ENCODE data around the gene PDPK1. TPM values are rescaled to one million over a fixed set of nuclear protein-coding genes. Genes with fewer than 3 reads are reported as not detected.
A peak's percentile ranks its signal among the peaks of the same experiment; 100 is the strongest.
"Not testable (repeated sequence)": the region's sequence is repeated elsewhere in the genome, so short reads cannot be mapped to it uniquely, and the experiment has no call there.

The PDPK1 gene
- total and polyA plus RNA-seq, 5 experiments from 2014 or later, result 27.1 to 69.7 (median 44.7) TPM

DNA sequence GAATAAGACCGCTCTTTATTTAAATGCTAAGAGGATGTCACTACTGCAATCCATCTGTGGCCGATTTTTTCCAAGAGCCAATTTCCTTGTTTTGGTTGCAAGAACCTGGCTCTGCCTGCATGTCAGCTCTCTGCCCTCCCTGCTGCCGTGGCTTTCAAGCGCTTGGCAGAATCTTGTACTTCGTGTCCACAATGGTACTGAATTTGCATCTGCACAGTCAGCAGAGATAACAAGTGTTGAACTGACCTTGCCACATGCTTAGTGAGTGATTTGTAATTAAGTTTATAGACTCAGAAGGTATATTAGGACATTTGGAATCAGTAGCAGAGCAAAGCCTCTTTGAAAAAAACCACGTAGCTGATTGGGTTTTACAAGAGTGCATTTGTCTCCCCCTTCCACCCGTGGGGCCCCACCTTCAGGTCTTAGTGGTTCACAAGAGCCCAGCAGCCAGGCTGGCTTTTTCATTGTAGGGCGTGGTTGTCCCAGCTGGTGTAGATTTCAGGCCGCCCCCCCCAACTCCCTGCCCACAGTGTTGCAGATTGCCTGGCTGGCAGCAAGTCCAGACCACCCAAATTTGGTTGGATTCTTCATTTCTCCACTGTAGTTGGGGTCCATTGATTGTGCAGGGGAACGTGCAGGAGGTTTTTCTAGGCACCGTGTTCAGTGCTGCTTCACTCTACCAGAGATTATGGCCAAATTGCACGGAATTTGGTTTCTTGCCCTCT lies 63.6 kb downstream of the PDPK1 start:
- H3K9me3 Mint-ChIP-seq, H3K27me3 Mint-ChIP-seq, POLR2A ChIA-PET, ATAC-seq, DNase-seq: not testable (repeated sequence)
- Mint-ChIP-seq H3K27ac (peak overlapping the region in 7 of 10 donors; percentile 29 to 84 (median 60)), H3K4me1 (peaks cover 7 to 24% (median 19%) of the 10 kb centered on the region in 4 donors), H3K4me3 (peak overlapping the region in 2 of 10 donors; percentile 64 to 69), H3K36me3 (peaks cover 0 to 17% (median 0%) of the 10 kb centered on the region in 3 donors)

DNA sequence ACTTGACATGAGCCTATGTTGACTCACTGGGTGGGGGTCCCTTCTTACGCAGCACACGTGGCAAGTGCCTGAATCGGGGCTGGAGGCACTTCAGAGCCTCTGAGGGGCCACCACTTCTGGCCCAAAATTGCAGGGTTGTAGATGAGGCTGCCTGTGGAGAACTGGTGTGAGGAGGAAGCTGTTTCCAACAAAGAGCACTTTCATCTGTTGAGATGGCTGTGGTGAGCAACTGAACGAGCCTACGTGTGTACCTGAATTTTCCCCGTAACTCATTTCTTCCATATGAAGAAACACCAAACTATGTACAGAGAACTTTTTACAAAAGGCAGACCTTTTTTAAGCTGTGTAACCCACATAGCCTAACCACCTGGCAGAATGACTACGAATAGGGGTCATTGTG lies 64.4 kb downstream of the PDPK1 start:
- peak overlapping the region in 6 of 10 donors; percentile 7 to 98 (median 66) for H3K4me3 Mint-ChIP-seq

DNA sequence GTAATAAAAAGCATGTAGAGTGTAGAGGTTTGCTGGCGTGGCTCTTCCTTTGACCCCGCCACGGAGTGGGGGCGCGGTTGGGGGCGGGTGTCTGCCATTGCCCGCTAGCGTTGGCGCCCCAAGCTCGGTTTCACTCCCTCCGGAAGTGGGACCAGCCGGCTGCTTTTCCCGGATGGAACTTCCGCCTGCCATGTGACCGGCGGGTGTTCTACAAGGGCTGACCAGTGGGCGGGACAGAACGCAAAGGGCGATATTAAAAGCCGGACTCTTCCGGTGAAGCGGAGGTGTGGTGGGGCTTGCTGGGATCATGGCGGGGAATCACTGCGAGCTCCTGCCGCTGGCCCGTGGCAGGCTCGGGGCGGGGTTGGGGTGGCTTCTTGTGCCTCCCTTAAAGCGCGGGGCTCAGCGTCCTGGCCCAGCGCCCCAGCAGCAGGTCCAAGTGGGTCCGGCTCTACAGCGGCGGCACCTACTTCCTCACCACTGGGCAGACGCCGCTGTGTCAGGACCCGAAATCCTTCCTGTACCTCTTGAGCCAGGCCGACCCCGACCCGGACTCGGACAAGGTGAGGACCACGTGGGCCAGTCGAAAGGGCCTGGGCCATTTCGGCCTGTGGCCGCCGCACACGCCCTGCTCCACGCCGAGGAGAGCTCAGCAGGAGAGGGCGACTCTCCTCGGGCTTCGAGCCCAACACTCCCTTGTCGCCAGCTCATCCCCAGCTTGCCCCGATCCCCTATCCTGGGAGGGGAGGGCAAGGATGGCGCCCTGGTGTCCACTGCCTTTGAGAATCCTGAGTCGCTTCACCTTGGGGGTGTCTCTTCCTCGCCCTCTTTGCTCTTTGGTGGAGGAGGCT lies 65.6 kb downstream of the PDPK1 start:
- Mint-ChIP-seq H3K36me3 (peaks cover 0 to 4% (median 0%) of the 10 kb centered on the region in 3 donors), H3K4me1 (peaks cover 9 to 33% (median 23%) of the 10 kb centered on the region in 4 donors), H3K27me3 (no peaks in the 10 kb centered on the region), H3K27ac (peak overlapping the region; percentile 87 to 97 (median 92)), H3K9me3 (no peaks in the 10 kb centered on the region), H3K4me3 (peak overlapping the region; percentile 93 to 99 (median 96))
- ATAC-seq, result peak; percentile 56 to 70
- peak; percentile 46 to 77 (median 55) for DNase-seq
- POLR2A ChIA-PET, result interaction anchor here (0.6 to 1.7 kb wide), 4 partner anchors 14 to 79 kb away, joined by 3 to 4 read pairs (median 4); partner anchors contain the start of gene KCTD5

More for the DNA sequence above, 64.4 kb downstream of the PDPK1 start:
- Mint-ChIP-seq H3K27ac (peak overlapping the region in 8 of 10 donors; percentile 31 to 88 (median 54)), H3K4me1 (peaks cover 7 to 24% (median 19%) of the 10 kb centered on the region in 4 donors)
- H3K27me3 Mint-ChIP-seq, DNase-seq, POLR2A ChIA-PET, H3K9me3 Mint-ChIP-seq, H3K36me3 Mint-ChIP-seq: not testable (repeated sequence)
- ATAC-seq, result peak; percentile 26 to 64

DNA sequence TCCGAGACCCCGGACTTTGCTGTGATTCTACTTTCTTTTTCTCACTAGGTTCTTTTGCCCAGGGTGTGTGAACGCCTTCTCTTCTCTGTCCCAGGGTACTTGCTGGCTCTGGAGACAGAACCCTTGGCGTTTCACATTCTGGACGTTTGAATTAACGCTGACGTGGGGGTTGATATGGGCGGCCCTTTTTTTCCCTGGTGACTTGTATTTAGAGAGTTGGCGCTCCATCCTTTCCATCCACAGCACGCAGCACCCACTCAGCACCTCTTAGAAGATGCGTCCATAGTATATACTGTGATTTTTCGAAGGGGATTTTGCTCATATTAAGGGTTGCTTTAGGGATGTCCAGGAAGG lies 66.2 kb downstream of the PDPK1 start:
- not testable (repeated sequence) for DNase-seq, H3K9me3 Mint-ChIP-seq, H3K27me3 Mint-ChIP-seq, H3K36me3 Mint-ChIP-seq
- H3K4me1 Mint-ChIP-seq, result peaks cover 9 to 33% (median 23%) of the 10 kb centered on the region in 4 donors
- peak overlapping the region; percentile 93 to 99 (median 96) for H3K4me3 Mint-ChIP-seq
- peak; percentile 2 to 6 for ATAC-seq
- H3K27ac Mint-ChIP-seq, result peak overlapping the region; percentile 82 to 97 (median 92)
- POLR2A ChIA-PET, result interaction anchor here (0.6 to 1.7 kb wide), 3 partner anchors 15 to 72 kb away, joined by 3 to 4 read pairs (median 4); no protein-coding TSS in a partner anchor

DNA sequence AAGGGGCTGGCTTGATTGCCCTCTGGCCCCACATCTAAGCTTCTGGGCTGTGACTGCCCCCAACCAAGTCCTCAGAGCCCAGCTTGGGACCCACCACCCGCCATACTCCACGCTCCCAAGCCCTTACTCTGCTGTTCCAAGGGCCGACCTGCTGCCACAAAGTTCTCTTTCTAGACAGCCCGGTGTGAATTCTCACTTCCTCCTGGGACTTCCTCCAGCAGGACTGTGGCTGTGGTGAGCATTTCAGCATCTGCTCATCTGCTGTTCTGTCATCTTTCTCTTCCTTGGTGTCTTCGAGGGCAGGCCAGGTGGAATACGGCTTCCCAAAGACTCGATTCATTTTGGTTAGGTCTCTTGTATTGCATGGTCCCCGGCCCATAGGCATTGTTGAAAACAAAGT lies 69.0 kb downstream of the PDPK1 start:
- peaks cover 0 to 16% (median 7%) of the 10 kb centered on the region in 3 donors for H3K36me3 Mint-ChIP-seq
- H3K27ac Mint-ChIP-seq, ATAC-seq, DNase-seq, H3K4me3 Mint-ChIP-seq, H3K27me3 Mint-ChIP-seq, H3K9me3 Mint-ChIP-seq, POLR2A ChIA-PET: not testable (repeated sequence)
- peaks cover 10 to 34% (median 22%) of the 10 kb centered on the region in 4 donors for H3K4me1 Mint-ChIP-seq

DNA sequence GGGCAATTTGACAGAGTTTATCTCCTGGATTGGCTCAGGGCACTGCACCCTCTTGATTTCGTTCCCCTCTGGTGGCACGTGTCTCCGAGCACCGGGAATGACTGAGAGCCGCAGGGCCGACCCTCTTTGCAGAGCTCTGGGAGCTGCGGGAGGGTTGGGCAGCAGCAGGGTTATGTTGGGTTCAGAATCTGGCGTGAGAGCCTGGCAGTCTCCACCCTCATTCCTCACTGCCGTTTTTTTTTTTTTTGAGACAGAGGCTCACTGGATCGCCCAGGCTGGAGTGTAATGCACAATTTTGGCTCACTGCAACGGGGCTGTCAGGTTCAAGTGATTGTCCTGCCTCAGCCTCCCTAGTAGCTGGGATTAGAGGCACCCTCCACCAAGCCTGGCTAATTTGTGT lies 71.5 kb downstream of the PDPK1 start:
- H3K4me3 Mint-ChIP-seq, DNase-seq, H3K27ac Mint-ChIP-seq, ATAC-seq, POLR2A ChIA-PET, H3K27me3 Mint-ChIP-seq, H3K9me3 Mint-ChIP-seq: not testable (repeated sequence)
- H3K4me1 Mint-ChIP-seq, result peaks cover under 1 to 15% (median 8%) of the 10 kb centered on the region in 4 donors
- peaks cover 0 to 16% (median 7%) of the 10 kb centered on the region in 3 donors for H3K36me3 Mint-ChIP-seq

DNA sequence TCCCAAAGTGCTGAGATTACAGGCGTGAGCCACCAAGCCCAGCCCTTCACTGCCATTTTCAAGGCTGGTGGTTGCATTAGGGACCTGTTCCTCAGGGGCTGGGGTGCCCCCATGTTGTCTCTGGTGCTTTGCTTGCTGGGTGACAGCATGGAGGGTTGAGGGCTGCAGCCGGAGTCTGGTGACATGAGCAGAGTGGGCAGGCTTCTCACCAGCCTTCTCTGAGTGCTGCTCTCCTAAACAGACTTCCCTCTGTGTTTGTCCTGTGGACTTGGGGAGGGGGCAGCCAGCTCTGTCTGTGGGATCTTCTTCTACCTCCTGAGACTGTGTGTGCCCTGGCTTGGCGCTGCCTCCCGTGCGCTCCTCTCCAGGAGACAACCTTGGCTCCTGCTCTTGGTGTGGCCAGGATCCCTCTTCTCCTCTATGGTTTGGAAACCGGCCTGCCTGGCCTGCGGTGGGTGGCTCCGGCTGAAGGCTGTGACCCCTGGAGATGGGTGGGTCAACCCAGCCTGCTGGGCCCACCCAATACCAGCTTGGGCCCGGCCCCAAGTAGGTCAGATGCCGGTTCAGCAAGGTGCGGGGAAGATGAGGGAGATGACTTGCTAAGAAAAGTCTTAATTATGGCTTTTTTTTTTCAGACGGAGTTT lies 72.1 kb downstream of the PDPK1 start:
- H3K4me1 Mint-ChIP-seq, result peaks cover 0 to 15% (median 8%) of the 10 kb centered on the region in 4 donors
- no peaks in the 10 kb centered on the region for H3K9me3 Mint-ChIP-seq
- POLR2A ChIA-PET, result no interaction called here
- H3K36me3 Mint-ChIP-seq, result peaks cover 0 to 20% (median 8%) of the 10 kb centered on the region in 3 donors
- DNase-seq (peak in 1 of 10 donors; percentile 56), ATAC-seq (no peak)
- no peaks in the 10 kb centered on the region for H3K27me3 Mint-ChIP-seq
- peak overlapping the region in 2 of 10 donors; percentile 11 to 15 for H3K27ac Mint-ChIP-seq
- H3K4me3 Mint-ChIP-seq, result no peak overlapping the region

DNA sequence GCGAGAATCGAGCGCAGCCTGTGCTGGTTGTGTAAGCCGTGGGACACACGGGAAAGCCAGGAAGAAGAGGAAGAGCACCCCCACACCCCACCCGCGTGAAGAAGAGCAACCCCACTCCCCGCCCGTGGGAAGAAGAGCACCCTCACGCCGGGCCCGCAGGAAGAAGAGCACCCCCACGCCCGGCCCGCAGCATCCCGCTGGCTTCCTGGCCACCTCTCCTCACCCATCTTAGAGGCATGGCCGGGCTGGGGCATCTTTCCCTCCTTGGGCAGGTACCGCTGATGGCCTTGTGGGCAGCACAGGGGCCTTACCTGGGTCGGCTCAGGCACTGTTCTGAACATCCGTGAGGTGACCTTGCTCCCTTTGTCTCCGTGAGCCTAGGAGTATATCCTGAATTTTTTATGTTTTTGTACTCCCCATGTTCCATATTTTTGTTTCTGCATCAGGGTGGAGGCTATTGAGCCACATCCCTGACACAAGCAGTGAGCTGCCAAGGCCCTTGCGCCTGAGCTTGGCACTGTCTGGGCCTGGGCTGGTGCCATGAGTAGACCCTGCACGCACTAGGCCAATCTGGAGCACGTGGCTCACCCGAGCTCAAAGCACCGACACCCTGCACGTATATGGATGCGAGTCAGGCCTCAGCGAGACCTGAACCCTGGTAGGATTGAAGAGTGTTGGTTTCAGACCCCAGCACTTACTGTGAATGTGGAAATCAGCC lies 73.1 kb downstream of the PDPK1 start:
- Mint-ChIP-seq H3K4me3 (no peak overlapping the region), H3K27me3 (no peaks in the 10 kb centered on the region), H3K27ac (no peak overlapping the region), H3K9me3 (no peaks in the 10 kb centered on the region), H3K36me3 (peaks cover 0 to 22% (median 8%) of the 10 kb centered on the region in 3 donors), H3K4me1 (peaks cover 0 to 12% (median 6%) of the 10 kb centered on the region in 4 donors)
- peak in 1 of 10 donors; percentile 28 for DNase-seq
- no peak for ATAC-seq
- POLR2A ChIA-PET, result no interaction called here

DNA sequence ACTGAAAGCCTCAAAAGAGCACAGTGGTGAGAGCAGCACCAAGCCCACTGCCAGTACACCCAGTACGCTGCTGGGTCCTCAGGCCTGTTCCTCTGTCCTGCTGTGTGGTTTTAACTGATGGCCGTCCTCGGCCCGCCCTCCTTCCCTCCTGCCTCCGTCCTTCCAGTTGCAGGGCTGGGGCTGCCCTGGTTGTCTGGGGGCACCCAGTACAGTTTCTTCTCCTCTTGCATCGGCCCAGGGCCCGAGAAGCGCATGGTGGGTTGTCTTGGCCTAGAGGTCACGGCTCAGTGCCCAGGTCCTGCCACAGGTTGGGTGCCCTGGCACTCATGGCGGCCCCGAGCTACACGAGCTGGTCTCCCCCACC lies 73.7 kb downstream of the PDPK1 start:
- DNase-seq (peak in 1 of 10 donors; percentile 6), ATAC-seq (no peak)
- H3K4me3 Mint-ChIP-seq, result no peak overlapping the region
- H3K27ac Mint-ChIP-seq, result no peak overlapping the region
- H3K36me3 Mint-ChIP-seq, result peaks cover 0 to 22% (median 8%) of the 10 kb centered on the region in 3 donors
- no peaks in the 10 kb centered on the region for H3K9me3 Mint-ChIP-seq
- no peaks in the 10 kb centered on the region for H3K27me3 Mint-ChIP-seq
- peaks cover 0 to 12% (median 6%) of the 10 kb centered on the region in 4 donors for H3K4me1 Mint-ChIP-seq
- POLR2A ChIA-PET, result no interaction called here

DNA sequence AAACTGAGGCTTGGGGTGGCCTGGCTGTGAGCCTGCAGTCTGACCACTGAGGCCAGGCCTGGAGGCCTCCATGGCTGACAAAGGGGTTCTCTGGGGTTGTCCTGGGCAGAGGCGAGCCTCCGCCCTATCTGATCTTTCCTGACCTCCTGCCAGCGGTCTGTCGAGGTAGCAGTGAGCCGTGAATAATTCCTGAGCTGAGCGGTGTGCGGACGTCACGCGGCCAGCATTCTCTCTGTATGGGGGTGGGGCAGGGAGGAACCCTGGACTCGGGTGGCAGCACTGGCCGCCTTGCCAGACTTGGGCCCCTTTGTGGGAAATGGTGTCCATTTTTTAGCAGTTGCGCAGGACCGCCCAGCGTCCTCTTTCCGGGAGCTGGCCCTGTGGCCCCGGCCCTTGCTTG lies 74.1 kb downstream of the PDPK1 start:
- POLR2A ChIA-PET, DNase-seq, H3K9me3 Mint-ChIP-seq, H3K27ac Mint-ChIP-seq, H3K27me3 Mint-ChIP-seq, H3K4me3 Mint-ChIP-seq, ATAC-seq: not testable (repeated sequence)
- Mint-ChIP-seq H3K4me1 (peaks cover 0 to 12% (median 6%) of the 10 kb centered on the region in 4 donors), H3K36me3 (peaks cover 0 to 22% (median 8%) of the 10 kb centered on the region in 3 donors)

DNA sequence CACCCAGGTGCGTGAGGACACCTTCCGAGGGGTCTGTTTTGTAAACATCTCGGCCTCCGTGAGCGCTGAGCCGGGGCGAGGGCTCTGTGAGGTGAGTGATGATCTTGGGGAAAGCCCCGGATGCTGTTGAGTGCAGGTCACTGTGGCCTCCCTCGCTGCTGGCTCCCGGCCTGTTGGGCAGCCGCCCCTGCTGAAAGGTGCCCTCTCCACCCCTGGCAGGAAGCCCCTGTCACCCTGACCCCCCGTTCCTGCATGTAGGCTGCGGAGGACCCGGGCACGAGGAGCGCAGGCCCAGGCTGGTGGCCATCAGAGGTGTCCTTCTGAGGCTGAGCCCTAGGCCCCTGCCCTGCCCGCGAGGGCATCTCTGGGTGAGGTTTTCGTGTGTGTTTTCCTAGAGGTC lies 75.4 kb downstream of the PDPK1 start:
- H3K4me3 Mint-ChIP-seq, H3K4me1 Mint-ChIP-seq, POLR2A ChIA-PET: not testable (repeated sequence)

DNA sequence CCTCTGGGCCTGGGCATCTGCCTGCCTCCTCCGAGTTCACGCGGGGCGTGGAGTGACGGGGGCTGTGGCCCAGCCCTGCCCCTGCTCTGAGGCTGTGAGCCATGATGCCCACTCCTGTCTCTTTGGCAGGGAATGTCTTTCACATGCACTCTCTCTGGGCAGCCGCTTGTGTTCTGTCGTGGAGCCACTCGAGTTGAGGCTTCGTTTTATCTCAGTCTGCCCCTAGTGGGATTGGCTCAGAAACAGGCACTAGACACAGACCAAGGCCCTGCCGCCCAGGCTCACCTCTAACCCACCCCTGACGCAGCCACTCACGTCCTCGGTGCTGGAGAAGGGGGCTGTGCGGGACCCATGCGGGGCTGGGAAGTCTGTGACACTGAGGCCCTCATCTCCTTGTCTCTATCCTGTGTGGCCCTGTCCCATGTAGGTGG lies 77.0 kb downstream of the PDPK1 start:
- Mint-ChIP-seq H3K36me3 (peaks cover 0 to 22% (median 8%) of the 10 kb centered on the region in 3 donors), H3K27me3 (no peaks in the 10 kb centered on the region), H3K4me3 (no peak overlapping the region), H3K27ac (no peak overlapping the region), H3K9me3 (no peaks in the 10 kb centered on the region), H3K4me1 (peaks cover 0 to 3% (median under 1%) of the 10 kb centered on the region in 4 donors)
- POLR2A ChIA-PET, result no interaction called here
- DNase-seq (no peak), ATAC-seq (no peak)

More for the DNA sequence above, 75.4 kb downstream of the PDPK1 start:
- DNase-seq, result peak in 1 of 10 donors; percentile 27
- H3K36me3 Mint-ChIP-seq, result peaks cover 0 to 22% (median 8%) of the 10 kb centered on the region in 3 donors
- ATAC-seq, H3K9me3 Mint-ChIP-seq, H3K27ac Mint-ChIP-seq, H3K27me3 Mint-ChIP-seq: not testable (repeated sequence)

All from naive thymus-derived CD8-positive, alpha-beta T cell (primary cell).